ENCODE data around the gene RGL1.
"Not testable (repeated sequence)": the region's sequence is repeated elsewhere in the genome, so short reads cannot be mapped to it uniquely, and the experiment has no call there.

The RGL1 gene

DNA sequence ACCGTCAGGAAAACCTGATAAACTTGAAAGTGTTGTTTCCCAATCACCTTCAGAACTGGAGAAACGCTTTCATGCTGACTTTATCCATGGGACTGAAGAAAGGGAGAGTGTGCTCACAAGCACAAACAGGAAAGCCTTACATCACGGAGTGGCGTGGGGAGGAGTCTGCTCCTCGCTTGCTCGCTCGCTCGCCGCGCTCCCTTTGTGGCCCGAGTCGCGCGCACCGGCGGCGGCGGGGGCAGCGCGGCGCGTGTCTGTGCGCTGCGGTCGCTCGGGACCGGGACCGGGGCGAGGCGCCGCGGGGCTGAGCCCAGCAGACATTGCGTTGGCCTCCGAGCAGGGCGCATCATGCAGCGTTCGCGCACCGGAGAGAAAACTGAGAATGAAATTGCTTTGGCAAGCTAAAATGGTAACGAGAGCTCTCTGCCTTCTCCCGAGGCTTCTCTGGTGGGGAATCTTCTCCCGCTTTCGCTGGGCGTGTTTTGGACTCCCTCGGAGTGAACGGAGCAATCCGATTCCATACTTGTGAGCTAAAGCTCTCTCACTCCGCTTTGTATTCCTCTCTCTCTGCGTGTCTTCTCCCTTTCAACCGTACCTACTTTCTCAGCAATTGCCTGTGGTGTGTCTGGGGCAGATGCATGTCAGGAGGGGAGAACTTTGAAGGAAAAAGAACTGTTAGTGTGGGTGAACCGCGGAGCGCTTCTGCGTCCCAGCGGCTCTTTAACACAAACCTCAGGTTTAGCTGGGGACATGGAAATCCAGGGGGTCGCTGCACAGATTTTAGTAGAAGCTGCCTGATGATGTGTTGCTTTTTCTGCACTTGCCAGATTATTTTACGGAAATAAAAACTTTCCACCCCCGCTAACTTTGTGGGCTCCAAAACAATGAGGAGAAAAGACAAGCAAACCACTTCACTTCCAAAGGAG lies at the start of gene RGL1:
TSS of gene RGL1 (plus strand) at position 205 of the 926 bp plus-strand sequence. CDS start at position 383, 178 bp downstream.
- peak; percentile 81 for DNase-seq

DNA sequence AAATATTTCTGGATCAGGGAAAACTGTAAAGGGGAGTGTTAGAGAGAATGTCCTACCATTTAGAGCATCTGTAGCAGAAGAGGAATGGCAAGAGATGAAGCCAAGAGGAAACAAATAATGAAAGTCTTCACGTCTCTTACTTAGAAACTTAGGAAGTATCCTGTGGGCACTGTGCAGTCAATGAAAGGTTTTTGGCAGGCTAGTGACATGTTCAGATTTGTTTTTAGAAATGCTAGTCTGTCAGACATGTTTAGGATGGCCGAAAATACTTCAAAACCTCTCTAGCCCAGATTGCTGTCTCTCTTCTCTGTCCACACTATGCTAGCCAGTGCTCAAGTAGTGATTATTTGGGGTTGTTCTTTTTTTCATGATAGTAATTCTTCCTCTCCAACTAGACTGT lies 48.6 kb upstream of the RGL1 start:
- DNase-seq, result no peak

DNA sequence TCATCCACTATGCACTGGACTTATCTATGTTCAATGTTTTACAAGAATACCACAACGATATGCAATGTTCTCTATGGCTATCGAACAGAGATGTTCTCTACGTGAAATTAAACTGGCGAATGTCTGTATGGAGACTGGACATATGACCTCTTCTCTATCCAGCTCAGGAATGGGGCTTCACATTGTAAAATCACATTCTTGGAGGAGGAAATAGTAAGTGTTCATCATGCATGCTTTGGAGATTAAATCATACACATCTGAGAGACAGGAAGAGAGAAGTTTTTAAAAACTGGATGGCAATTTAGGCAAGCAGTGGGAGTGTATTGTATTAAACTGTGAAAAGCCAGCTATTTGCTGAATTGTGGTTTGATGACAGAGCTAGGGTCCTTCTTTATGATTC lies 47.9 kb upstream of the RGL1 start:
- no peak for DNase-seq

DNA sequence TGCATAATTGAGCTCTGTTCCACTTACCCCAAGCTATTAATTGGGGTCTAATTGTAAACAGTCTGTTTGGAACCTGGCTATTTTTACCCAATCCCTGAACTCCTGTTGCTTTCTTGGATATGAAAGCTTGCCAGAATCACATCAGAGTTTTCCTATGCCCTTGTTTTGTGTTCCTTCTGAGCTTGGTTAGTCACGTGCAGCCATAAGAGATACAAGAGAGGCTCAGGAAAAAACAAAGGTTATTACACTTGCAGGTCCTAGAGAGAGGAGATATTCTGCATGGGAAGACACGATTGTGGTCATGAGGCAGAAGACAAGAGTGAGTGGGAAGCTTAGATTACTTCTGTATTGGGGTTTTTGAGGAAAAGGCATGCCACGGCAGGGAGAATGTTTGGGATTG lies 46.0 kb upstream of the RGL1 start:
- DNase-seq, result no peak

DNA sequence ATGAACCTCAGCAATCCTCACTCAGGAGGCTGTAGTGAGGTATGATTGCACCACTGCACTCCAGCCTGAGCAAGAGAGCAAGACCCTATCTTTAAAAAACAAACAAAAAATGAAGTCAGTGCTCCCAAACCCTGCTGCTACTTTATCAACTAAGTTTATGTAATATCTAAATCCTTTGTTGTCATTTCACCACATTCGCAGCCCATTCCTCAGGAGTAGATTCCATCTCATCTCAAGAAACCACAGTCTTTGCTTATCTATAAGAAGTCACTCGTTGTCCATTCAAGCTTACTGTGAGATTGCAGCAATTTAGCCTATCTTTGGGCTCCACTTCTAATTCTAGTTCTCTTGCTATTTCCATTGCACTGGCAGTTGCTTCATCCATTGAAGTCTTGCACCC lies 44.3 kb upstream of the RGL1 start:
- no peak for DNase-seq

DNA sequence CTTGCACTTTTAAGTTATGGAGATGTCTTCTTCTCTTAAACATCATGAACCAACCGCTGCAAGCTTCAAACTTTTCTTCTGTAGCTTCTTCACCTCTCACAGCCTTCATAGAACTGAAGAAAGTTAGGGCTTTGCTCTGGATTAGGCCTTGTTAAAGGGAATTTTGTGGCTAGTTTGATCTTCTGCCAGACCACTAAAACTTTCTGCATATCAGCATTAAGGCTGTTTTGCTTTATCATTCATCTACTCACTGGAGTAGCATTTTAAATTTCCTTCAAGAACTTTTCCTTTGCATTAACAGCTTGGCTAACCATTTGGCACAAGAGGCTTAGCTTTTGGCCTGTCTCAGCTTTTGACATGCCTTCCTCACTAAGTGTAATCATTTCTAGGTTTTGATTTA lies 43.0 kb upstream of the RGL1 start:
- DNase-seq, result no peak

DNA sequence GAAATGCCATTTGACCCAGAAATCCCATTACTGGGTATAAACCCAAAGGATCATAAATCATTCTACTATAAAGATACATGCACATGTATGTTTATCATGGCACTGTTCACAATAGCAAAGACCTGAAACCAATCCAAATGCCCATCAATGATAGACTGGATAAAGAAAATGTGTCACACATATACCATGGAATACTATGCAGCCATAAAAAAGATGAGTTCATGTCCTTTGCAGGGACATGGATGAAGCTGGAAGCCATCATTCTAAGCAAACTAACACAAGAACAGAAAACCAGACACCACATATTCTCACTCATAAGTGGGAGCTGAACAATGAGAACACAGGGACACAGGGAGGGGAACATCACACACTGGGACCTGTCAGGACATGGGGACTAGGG lies 42.1 kb upstream of the RGL1 start:
- DNase-seq, result not testable (repeated sequence)

DNA sequence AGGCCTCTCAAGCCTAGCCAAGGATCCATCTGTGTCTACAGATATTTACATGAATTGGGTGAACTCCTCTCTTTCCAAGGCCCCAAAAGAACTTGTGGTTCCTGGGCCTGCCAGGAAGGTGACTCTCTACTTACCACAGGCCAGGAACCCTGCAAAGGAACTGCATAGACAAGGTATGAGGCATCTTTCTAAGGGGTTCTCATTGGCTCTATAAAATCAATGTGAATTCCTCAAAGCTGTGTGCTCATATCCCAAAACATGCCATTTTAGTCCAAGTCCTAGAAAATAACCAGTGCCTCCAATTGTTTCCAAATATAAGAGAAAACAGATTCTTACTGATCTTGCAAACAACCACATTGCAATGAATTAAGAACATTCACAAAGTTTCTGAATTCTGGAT lies 39.9 kb upstream of the RGL1 start:
- DNase-seq, result no peak

DNA sequence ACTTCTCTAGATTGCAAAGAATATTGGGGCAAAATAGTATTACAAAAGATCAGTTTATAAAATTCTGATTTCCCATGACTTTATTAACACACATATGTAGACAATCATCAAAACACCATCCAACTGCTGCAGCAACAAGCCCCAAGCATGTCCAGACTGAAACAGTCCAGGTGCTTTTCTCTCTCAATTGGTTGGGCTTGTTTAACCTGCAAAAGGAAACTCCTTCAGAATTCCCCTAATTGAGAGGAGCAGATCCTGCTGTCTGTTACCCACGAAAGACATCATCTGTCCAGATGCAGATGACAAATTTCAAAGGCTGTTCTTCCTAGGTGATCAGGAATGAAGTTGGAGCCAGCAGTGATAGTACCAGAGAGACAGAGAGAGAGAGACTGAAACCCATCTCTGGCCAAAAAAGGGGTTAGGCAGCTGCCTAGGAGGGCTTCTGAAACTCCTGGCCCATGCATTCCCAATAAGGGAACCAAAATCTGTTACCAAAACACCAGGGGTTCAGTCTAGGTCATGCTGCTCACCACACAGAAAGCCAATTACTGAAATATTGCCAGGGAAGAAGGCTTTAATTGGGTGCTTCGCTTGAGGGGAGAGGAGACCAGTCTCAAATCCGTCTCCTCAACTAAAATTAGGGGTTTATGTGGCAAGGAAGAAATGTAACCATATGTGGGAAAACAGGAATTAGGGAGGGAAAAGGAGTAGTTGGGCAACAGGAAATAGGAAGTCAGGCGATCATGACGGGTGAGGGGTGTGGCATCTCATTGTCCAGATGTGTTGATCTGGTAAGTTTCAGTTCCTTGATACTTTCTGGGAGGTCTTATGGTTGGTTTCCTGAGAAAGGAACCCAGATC lies 34.7 kb upstream of the RGL1 start:
- DNase-seq, result no peak

DNA sequence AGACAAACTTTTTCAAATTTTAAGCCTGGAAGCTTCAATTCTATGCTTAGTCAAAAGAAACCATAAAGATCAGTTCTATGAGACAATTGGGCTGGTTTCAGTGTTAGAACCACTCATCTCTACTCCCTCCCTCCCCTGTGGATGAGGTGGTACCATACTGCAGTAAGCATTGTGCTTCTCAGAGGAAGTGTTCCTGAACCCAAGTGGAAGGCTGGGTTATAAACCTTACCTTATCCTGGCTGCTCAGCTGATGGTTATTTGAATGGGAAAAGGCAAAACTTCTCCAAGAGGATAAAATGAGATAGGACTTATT lies 34.1 kb upstream of the RGL1 start:
- no peak for DNase-seq

DNA sequence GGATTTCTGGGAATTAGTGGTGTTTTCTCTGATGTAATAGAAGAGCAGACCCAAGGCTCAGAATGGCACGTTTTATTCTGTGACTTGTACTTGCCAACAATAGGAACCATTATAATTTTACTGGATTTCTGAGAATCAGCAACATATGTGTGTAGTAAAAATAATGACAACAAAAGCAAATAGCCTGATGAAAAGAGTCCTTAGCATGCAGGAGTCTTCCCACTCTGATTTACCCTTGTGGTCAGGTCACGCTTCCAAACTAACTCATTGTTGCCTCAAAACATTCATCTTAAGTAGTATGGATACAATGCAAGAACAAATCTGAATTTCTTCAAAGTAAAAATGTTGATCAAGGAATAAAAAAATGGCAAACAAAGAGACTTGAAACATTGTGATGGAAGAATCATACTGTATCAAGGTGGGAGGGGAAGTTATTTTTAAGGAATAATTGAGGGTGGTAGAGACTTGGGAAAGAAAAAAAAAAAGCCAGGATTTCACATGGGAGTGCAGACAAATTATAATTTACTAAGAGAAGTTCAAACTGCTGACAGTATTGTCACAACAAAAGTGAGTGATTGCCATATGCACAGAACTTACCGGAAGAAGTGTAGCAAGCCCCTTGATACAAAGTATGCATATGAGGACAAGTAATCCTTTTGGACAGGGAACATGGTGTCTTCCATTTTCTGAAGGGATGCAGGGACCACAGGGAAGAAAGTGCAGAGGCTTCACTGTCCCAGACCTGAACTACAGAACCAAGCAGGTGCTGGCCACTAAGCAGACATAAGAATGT lies 31.2 kb upstream of the RGL1 start:
- no peak for DNase-seq

DNA sequence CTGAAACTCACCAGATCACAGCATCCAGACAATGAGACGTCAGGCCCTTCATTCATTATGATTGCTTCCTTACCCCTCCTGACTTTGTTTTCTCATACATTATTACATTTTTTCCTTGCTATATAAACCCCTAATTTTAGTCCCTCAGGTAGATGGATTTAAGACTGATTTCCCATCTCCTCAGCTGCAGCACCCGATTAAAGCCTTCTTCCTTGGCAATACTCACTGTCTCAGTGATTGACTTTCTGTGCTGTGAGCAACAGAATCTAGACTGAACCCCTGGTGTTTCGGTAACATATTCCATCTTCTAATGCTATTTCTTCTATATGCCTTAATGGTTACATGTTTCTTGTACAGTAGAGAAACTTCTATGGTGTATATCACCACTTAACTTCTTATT lies 30.0 kb upstream of the RGL1 start:
- DNase-seq, result no peak

DNA sequence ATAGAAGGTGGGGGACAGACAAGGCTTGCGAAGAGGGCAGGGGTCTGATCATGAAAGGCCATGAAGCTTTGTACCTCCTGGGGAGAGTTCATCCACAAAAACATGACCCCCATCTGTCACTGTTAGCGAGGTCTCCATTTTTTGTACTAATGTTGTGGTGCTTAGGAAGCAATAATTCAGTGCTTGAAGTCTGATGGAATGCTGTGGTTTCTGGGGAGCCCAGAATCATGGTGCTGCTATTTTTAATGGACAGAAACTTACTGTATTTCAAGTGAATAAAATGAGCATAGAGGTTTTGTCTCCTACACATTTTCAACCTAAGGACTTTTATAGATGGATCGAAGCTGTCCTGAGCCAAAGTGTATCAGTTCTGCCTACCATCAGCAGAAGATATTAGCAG lies 28.2 kb upstream of the RGL1 start:
- no peak for DNase-seq

DNA sequence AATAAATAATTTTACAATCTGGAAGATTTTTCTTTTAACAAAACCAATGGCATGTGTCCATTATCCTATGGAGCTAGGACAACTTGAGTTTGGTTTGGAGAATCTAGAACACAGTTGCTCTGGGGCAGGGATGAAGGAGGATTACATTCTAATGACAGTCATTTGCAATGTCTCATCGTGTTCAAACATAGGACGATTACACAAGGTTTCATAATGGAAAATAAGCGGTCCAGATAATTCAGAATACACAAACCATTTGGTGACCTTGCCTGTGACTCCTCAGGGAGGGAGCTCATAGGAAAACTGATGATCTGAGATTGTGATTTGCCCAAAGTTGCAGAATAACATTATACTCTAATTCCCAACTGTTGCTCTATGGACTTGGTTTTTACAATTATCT lies 27.6 kb upstream of the RGL1 start:
- no peak for DNase-seq

DNA sequence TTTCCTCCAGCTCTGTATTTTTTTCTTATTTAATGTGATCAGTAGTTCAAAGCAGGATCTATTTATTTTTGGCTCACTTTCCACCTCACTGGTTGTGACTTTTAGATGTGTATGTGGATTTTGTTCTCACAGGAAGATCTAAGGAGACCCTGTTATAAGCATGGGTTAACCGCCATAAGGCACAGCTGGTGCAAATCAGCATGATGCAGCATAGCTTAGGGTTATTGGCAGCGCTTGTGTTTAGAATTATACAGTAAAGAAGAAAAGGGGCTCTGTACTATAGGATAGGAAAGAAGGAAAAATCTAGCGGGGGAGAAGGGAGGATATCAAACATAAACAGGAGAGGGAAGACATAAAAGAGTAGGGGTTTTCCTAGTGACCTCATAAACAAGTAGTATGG lies 26.9 kb upstream of the RGL1 start:
- no peak for DNase-seq

DNA sequence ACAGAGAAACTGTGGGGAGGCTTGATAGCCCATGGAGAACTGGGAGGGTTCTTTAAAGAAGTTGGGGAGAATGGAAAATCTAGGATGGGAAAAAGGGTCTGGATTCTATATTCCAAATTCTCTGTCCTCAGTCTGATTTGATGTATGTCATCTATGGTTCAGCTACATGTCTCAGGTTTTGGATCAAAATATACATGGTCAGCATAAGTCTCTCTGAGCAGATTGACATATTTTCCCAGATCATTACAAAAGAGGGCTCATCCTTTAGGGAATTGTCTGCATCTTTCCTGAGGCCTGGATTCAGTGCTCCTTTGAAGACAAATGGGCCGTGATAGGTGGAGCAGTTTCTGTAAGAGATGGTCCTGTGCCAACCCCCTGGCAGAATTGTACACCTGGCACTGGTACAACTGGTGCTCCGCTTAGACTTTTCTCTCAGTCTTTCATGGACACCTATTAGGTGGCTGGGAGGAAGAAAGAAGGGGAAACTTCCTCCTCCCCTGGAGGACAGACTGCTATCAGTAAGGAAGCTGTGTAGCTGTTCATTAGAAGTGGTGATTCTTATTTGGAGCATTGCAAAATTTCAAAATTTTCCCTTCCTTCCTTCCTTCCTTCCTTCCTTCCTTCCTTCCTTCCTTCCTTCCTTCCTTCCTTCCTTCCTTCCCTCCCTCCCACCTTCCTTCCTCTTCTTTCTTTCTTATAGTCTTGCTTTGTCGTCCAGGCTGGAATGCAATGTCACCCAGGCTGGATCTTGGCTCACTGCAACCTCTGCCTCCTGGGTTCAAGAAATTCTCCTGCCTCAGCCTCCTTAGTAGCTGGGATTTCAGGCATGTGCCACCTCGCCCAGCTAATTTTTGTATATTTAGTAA lies 26.1 kb upstream of the RGL1 start:
- no peak for DNase-seq

DNA sequence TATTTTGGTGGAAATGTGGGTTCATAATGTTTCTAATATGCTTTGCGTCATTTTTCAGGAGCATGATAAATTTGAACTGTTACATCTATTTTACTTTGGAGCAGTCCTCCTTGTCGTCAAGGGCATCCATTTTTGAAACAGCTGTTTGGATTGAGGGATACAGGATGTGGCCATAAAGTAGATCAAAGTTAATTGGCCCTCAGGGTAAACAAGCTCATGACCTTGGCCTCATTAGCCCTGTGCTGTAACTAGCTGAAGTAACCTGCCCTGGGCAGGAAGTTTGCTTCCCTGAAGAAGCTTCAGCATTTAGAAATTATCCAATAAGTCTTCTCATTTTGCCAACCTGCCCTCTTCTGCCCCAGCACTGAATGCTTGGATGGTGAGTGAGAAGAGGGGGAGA lies 24.8 kb upstream of the RGL1 start:
- DNase-seq, result no peak

DNA sequence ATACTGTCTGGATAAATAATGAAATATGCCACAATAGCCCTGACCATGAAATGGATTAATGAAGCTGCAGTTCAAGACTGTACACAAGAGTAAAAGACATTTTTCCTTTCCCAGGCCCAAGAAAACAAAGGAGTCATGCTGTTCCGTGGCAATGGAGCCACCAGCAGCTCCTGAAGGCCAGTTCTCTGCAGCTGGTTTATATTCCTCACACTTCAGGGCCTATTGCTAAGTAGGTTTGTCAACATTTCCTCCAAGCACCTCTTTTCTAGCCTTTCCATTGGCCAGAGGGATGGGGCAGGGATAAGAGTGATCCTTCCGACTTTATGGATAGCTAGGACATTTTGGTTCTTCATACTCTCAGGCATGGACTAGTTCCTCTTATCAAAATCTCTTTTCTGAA lies 24.2 kb upstream of the RGL1 start:
- DNase-seq, result no peak

DNA sequence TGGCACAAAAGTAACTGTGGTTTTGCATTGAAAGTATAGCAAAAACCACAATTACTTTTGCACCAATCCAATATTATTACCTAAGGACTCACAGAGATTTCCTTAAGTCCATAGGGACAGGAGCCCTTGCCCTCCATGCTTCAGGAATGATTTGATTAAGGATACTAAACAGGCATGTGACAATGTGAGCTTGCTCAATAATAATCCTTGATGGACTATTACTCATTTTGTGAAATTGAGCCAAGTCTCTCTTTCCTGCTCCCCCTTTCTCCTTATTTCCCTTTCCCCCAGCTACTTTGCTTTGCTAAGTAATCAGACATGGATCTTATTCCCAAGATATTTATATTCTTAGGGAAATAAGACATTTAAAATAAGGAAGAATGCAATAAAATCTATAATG lies 21.6 kb upstream of the RGL1 start:
- DNase-seq, result no peak

DNA sequence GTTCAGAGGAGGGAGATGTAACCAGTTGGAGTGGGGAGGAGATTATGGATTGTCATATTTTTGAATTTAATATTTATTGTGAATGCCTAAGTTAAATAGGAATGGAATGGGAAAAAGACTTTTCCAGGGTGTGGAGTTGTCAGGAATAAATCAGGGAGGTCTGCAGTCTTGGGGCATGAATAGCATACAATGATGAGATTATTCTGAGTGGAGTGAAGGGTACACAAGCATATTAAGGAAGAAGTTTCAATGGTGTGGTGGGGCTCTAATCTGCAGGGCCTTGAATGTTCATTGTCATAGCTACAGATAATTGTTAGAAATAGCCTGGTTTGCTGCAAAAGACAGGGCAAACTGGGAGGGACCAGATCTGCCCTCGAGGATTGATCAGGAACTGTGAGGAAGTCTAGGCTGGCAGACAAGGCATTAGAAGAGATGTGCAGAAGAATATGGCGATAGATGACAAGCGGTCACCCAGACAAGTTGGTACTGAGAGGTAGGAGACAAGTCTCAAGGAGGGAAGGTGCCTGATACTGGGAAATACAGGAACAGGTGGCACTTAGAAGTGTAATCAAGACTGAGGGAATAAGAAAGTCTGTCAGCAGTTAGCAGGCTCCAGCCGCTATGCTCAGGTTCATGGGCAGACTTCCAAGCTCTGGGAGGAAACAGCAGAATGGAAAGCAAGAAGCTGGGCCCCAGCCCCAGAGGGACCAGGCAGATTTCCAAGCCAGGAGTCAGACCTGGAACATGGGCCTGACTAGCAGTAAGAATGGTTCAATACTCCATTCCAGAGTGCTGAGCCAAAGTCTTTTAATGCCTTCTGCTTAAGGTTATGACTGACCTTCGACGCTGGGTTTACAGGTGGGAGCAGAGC lies 20.9 kb upstream of the RGL1 start:
- peak; percentile 71 for DNase-seq

DNA sequence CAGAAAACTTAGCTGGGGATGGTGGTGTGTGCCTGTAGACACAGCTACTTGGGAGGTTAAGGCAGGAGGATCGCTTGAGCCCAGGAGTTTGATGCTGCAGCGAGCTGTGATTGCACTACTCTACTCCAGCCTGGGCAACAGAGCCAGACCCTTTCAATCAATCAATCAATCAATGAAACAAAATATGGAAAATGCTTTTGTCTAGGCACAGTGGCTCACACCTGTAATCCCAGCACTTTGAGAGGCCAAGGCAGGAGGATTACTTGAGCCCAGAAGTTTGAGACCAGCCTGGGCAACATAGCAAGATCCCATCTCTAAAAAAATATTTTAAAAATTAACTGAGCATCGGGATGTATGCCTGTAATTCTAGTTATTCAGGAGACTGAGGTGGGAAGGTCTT lies 19.0 kb upstream of the RGL1 start:
- not testable (repeated sequence) for DNase-seq

Measured in midbrain (tissue), 1 donor.